Body of pancreas (tissue), 4 donors: ENCODE data around the gene CNOT6.
"Not testable (repeated sequence)": the region's sequence is repeated elsewhere in the genome, so short reads cannot be mapped to it uniquely, and the experiment has no call there.

Experiments
- POLR2A ChIP-seq, 3 donors: fragments of 450-650 bp; IDR thresholded peaks; one replicate each; pipeline ENCODE4 v1.6.1; 2016; ENCODE audit warnings: antibody characterized with exemption in 3 of 3, mild to moderate bottlenecking in 2 of 3
- TF ChIP-seq, protein P1 (sequence below), 7 experiments: fragments of 450-650 bp in 4 of 7; fragments of 200-600 bp in 3 of 7; sonication (generic) in 3 of 7; IDR thresholded peaks; one replicate each; pipeline ENCODE4 v1.5.1; 2016 to 2019; ENCODE audit warnings: antibody characterized with exemption in 7 of 7

DNA sequence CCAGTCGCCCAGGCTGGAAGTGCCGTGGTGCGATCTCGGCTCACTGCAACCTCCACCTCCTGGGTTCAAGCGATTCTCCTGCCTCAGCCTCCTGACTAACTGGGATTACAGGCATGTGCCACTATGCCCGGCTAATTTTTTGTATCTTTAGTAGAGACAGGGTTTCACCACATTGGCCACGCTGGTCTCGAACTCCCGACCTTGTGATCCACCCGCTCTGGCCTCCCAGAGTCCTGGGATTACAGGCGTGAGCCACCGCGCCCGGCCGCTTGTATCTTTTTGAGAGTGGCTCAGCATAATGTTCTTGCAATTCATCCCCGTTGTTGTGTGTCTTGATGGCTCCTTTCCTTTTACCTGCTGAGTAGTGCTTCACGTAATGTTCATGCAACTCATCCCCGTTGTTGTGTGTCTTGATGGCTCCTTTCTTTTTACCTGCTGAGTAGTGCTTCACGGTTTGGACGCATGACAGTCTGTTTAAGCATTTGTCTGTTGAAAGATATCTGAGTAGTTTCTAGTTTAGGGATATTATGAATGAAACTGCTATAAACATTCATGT is 18.1 kb upstream of the CNOT6 start:
- TF ChIP-seq, protein P1, sequence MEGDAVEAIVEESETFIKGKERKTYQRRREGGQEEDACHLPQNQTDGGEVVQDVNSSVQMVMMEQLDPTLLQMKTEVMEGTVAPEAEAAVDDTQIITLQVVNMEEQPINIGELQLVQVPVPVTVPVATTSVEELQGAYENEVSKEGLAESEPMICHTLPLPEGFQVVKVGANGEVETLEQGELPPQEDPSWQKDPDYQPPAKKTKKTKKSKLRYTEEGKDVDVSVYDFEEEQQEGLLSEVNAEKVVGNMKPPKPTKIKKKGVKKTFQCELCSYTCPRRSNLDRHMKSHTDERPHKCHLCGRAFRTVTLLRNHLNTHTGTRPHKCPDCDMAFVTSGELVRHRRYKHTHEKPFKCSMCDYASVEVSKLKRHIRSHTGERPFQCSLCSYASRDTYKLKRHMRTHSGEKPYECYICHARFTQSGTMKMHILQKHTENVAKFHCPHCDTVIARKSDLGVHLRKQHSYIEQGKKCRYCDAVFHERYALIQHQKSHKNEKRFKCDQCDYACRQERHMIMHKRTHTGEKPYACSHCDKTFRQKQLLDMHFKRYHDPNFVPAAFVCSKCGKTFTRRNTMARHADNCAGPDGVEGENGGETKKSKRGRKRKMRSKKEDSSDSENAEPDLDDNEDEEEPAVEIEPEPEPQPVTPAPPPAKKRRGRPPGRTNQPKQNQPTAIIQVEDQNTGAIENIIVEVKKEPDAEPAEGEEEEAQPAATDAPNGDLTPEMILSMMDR (IDR thresholded peaks at IDR 0.05): not testable (repeated sequence)
- not testable (repeated sequence) for TF ChIP-seq POLR2A (IDR thresholded peaks at IDR 0.05)
